Endothelial cell (in vitro differentiated cells): ENCODE results near the gene LILRA1. TPM values are rescaled to one million over a fixed set of nuclear protein-coding genes. Genes with fewer than 3 reads are reported as not detected.

ENCODE experiments used
- DNase-seq: peaks from one replicate; pipeline ENCODE4 v3.0.0; 2021; ENCODE audit warnings: low spot score
- H3K27ac Mint-ChIP-seq: one replicate; pipeline ENCODE4 v1.8.0; 2021; ENCODE audit warnings: mixed read lengths, inconsistent platforms; ENCODE audit not compliant: unreplicated experiment
- H3K27me3 Mint-ChIP-seq: one replicate; pipeline ENCODE4 v1.8.0; 2021; ENCODE audit warnings: mild to moderate bottlenecking, moderate library complexity, mixed read lengths, inconsistent platforms; ENCODE audit not compliant: unreplicated experiment
- H3K36me3 Mint-ChIP-seq: one replicate; pipeline ENCODE4 v1.8.0; 2021; ENCODE audit warnings: mild to moderate bottlenecking, low read depth, mixed read lengths, inconsistent platforms; ENCODE audit not compliant: unreplicated experiment
- H3K4me1 Mint-ChIP-seq: one replicate; pipeline ENCODE4 v1.8.0; 2021; ENCODE audit warnings: mild to moderate bottlenecking, mixed read lengths, inconsistent platforms; ENCODE audit not compliant: unreplicated experiment
- H3K4me3 Mint-ChIP-seq: one replicate; pipeline ENCODE4 v1.8.0; 2021; ENCODE audit warnings: mild to moderate bottlenecking, mixed read lengths, inconsistent platforms; ENCODE audit not compliant: unreplicated experiment
- H3K9me3 Mint-ChIP-seq: one replicate; pipeline ENCODE4 v1.8.0; 2021; ENCODE audit warnings: mixed read lengths, inconsistent platforms; ENCODE audit not compliant: unreplicated experiment
- CTCF ChIP-seq: fragments of 200-600 bp; sonication (generic); IDR thresholded peaks from one replicate; pipeline ENCODE4 v1.5.0; 2021; ENCODE audit warnings: antibody characterized with exemption; ENCODE audit not compliant: unreplicated experiment
- total RNA-seq: library from RNA; stranded (reverse); fragmentation: NEBNext Ultra II Directional; extraction: Animal tissue kit (Norgen Biotek cat#: 25700); gene quantifications from one replicate; pipeline ENCODE4 v1.2.1, GENCODE V29; 2021; ENCODE audit not compliant: unreplicated experiment

The LILRA1 gene
- total RNA-seq, 1 donor from 2014 or later: not detected

GRCh38 chr19:54552913-54553310 is 40.5 kb upstream of the LILRA1 start:
- H3K27me3 Mint-ChIP-seq: peaks cover 7% of the 10 kb centered on the region
- DNase-seq: no peak
- peaks cover 7% of the 10 kb centered on the region for H3K36me3 Mint-ChIP-seq
- H3K4me1 Mint-ChIP-seq: no peaks in the 10 kb centered on the region
- no peak overlapping the region for H3K4me3 Mint-ChIP-seq
- no peak overlapping the region for H3K27ac Mint-ChIP-seq
- peaks cover 26% of the 10 kb centered on the region for H3K9me3 Mint-ChIP-seq
- no peak for TF ChIP-seq CTCF

DNA sequence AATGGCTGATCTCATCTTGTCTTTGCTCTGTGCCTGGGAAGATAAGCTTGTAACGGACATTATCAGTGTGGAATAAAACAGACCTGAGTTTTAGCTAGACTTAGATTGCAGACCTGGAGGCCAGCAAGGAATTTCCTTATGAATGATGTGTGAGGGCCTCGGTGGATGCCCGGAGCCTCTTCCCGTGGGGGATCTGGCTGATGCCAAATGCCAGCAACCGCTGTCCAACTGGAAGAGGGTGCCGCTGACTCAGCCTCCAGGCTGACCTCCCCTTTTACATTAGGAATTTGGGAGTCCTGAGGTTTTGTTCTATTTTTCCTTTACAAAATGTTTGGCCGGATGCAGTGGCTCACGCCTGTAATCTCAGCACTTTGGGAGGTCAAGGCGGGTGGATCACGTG is 39.4 kb upstream of the LILRA1 start:
- Mint-ChIP-seq H3K36me3 (peaks cover 7% of the 10 kb centered on the region), H3K27ac (no peak overlapping the region), H3K4me3 (no peak overlapping the region), H3K27me3 (peaks cover 5% of the 10 kb centered on the region), H3K9me3 (peaks cover 31% of the 10 kb centered on the region), H3K4me1 (no peaks in the 10 kb centered on the region)
- no peak for TF ChIP-seq CTCF
- no peak for DNase-seq

DNA sequence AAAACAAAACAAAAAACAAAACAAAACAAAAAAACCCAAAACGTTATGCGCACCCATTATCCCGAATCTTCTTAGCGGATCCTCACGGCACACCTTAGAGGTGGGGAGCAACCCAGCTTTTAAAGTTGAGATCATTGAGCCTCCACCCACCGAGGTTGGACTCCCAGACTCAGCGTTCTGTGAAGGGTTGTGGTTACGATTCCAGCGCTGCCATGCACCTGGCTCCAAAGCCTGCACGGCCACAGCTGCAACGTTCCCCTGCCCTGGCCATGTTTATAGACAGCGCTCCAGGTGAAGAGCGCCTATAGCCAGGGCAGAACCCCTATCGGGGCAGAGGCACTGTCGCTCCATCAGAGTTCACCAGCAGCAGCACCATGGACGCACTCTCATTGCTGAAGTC is 38.5 kb upstream of the LILRA1 start:
- no peak overlapping the region for H3K27ac Mint-ChIP-seq
- DNase-seq: no peak
- H3K27me3 Mint-ChIP-seq: peaks cover 5% of the 10 kb centered on the region
- H3K4me1 Mint-ChIP-seq: no peaks in the 10 kb centered on the region
- no peak for TF ChIP-seq CTCF
- H3K36me3 Mint-ChIP-seq: peaks cover 7% of the 10 kb centered on the region
- H3K9me3 Mint-ChIP-seq: peaks cover 31% of the 10 kb centered on the region
- H3K4me3 Mint-ChIP-seq: no peak overlapping the region

DNA sequence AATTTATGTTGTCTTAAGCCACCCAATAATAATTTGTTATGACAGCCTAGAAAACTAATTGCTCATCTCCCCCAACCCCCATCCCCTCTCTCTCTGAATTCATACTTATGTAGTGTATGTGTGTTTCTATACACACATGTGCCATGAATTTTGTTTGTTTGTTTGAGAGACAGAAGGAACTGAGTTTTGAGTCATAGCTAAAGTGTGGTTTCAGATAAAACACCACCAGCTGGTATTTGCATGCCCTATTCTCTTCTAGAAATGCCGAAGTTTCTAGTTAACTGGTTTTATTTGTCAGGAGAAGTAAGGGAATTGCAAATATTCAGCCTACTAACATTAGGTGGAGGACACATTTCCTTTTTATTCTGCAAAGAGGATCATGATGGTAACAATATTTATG is 37.2 kb upstream of the LILRA1 start:
- H3K36me3 Mint-ChIP-seq: peaks cover 7% of the 10 kb centered on the region
- no peak for TF ChIP-seq CTCF
- peaks cover 35% of the 10 kb centered on the region for H3K9me3 Mint-ChIP-seq
- H3K27me3 Mint-ChIP-seq: peaks cover 3% of the 10 kb centered on the region
- H3K27ac Mint-ChIP-seq: no peak overlapping the region
- H3K4me1 Mint-ChIP-seq: no peaks in the 10 kb centered on the region
- H3K4me3 Mint-ChIP-seq: no peak overlapping the region
- no peak for DNase-seq

- peaks cover 2% of the 10 kb centered on the region for H3K27me3 Mint-ChIP-seq
- H3K36me3 Mint-ChIP-seq: no peaks in the 10 kb centered on the region
- DNase-seq: no peak
- no peak overlapping the region for H3K27ac Mint-ChIP-seq
- TF ChIP-seq CTCF: no peak
- peaks cover 28% of the 10 kb centered on the region for H3K9me3 Mint-ChIP-seq
- no peak overlapping the region for H3K4me3 Mint-ChIP-seq
- no peaks in the 10 kb centered on the region for H3K4me1 Mint-ChIP-seq
Observed at GRCh38 chr19:54558339-54558738, 35.1 kb upstream of the LILRA1 start.
